HG03280 (cell line): ENCODE data around the gene CALML6.

ENCODE experiments used
- ATAC-seq: cut with Tn5 transposase; IDR thresholded peaks from one replicate; pipeline ENCODE4 v1.9.1; 2021; ENCODE audit warnings: mild to moderate bottlenecking, moderate library complexity; ENCODE audit not compliant: unreplicated experiment

Gene CALML6

GRCh38 chr1:1960480-1961196, 45.6 kb downstream of the CALML6 start:
- ATAC-seq, result no peak

- ATAC-seq, result no peak
Measured at GRCh38 chr1:1962752-1963151, 47.7 kb downstream of the CALML6 start.

- no peak for ATAC-seq
Measured at GRCh38 chr1:1963570-1963969, 48.5 kb downstream of the CALML6 start.

- no peak for ATAC-seq
Measured at GRCh38 chr1:1964811-1965210, 49.8 kb downstream of the CALML6 start.

- no peak for ATAC-seq
Measured at GRCh38 chr1:1965546-1965945, 50.5 kb downstream of the CALML6 start.

- ATAC-seq, result no peak
Measured at GRCh38 chr1:1966071-1966740, 51.1 kb downstream of the CALML6 start.
